Measurements from ENCODE around the gene LURAP1L.

The LURAP1L gene

GRCh38 chr9:12748016-12748415 is 26.8 kb upstream of the LURAP1L start:
- H3K9me2 ChIP-seq (replicated peaks; ENCODE audit: low read depth, low read length), result no peaks in the 10 kb centered on the region
- no peaks in the 10 kb centered on the region for H3K9me3 ChIP-seq (ENCODE audit: insufficient read depth, low read depth, low read length)
- TF ChIP-seq, protein P1, sequence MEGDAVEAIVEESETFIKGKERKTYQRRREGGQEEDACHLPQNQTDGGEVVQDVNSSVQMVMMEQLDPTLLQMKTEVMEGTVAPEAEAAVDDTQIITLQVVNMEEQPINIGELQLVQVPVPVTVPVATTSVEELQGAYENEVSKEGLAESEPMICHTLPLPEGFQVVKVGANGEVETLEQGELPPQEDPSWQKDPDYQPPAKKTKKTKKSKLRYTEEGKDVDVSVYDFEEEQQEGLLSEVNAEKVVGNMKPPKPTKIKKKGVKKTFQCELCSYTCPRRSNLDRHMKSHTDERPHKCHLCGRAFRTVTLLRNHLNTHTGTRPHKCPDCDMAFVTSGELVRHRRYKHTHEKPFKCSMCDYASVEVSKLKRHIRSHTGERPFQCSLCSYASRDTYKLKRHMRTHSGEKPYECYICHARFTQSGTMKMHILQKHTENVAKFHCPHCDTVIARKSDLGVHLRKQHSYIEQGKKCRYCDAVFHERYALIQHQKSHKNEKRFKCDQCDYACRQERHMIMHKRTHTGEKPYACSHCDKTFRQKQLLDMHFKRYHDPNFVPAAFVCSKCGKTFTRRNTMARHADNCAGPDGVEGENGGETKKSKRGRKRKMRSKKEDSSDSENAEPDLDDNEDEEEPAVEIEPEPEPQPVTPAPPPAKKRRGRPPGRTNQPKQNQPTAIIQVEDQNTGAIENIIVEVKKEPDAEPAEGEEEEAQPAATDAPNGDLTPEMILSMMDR (conservative IDR thresholded peaks at IDR 0.05; ENCODE audit: low read length), result no peak
- TF ChIP-seq EZH2phosphoT487 (IDR thresholded peaks at IDR 0.05; ENCODE audit: borderline replicate concordance), result no peak
- no peaks in the 10 kb centered on the region for H3K4me1 ChIP-seq (ENCODE audit: insufficient read depth, low read length, poor library complexity, severe bottlenecking)
- H2AFZ ChIP-seq (ENCODE audit: low read length), result no peak overlapping the region
- H3K27me3 ChIP-seq (ENCODE audit: insufficient read depth, low read length, poor library complexity, severe bottlenecking), result no peaks in the 10 kb centered on the region
- no peak overlapping the region for H3K4me3 ChIP-seq (ENCODE audit: low read length, poor library complexity, severe bottlenecking)
- H3K36me3 ChIP-seq (ENCODE audit: insufficient read depth, low read length), result no peaks in the 10 kb centered on the region
- H4K20me1 ChIP-seq (ENCODE audit: insufficient read depth, low read length, poor library complexity, severe bottlenecking), result no peaks in the 10 kb centered on the region
- no peak overlapping the region for H3K9ac ChIP-seq (ENCODE audit: low read depth, low read length, poor library complexity, severe bottlenecking)
- H3F3A ChIP-seq (ENCODE audit: low read depth), result no peaks in the 10 kb centered on the region
- no peak overlapping the region for H3K4me2 ChIP-seq (ENCODE audit: low read depth, low read length, poor library complexity, severe bottlenecking)
- H3K79me2 ChIP-seq (ENCODE audit: insufficient read depth, low read length), result no peaks in the 10 kb centered on the region

- Histone ChIP-seq H3K9me2 (replicated peaks; ENCODE audit: low read depth, low read length) (no peaks in the 10 kb centered on the region), H3K36me3 (ENCODE audit: insufficient read depth, low read length) (no peaks in the 10 kb centered on the region), H2AFZ (ENCODE audit: low read length) (no peak overlapping the region), H4K20me1 (ENCODE audit: insufficient read depth, low read length, poor library complexity, severe bottlenecking) (no peaks in the 10 kb centered on the region), H3K79me2 (ENCODE audit: insufficient read depth, low read length) (no peaks in the 10 kb centered on the region), H3K4me1 (ENCODE audit: insufficient read depth, low read length, poor library complexity, severe bottlenecking) (no peaks in the 10 kb centered on the region), H3K27me3 (ENCODE audit: insufficient read depth, low read length, poor library complexity, severe bottlenecking) (no peaks in the 10 kb centered on the region), H3K4me2 (ENCODE audit: low read depth, low read length, poor library complexity, severe bottlenecking) (no peak overlapping the region), H3F3A (ENCODE audit: low read depth) (no peaks in the 10 kb centered on the region), H3K9ac (ENCODE audit: low read depth, low read length, poor library complexity, severe bottlenecking) (no peak overlapping the region), H3K9me3 (ENCODE audit: insufficient read depth, low read depth, low read length) (no peaks in the 10 kb centered on the region), H3K4me3 (ENCODE audit: low read length, poor library complexity, severe bottlenecking) (no peak overlapping the region)
- TF ChIP-seq, protein P1 (conservative IDR thresholded peaks at IDR 0.05; ENCODE audit: low read length), result no peak
- TF ChIP-seq EZH2phosphoT487 (IDR thresholded peaks at IDR 0.05; ENCODE audit: borderline replicate concordance), result no peak
Observed at GRCh38 chr9:12748954-12749353, 25.9 kb upstream of the LURAP1L start.

GRCh38 chr9:12753931-12754330 is 20.9 kb upstream of the LURAP1L start:
- Histone ChIP-seq H3K27me3 (ENCODE audit: insufficient read depth, low read length, poor library complexity, severe bottlenecking) (no peaks in the 10 kb centered on the region), H3K4me1 (ENCODE audit: insufficient read depth, low read length, poor library complexity, severe bottlenecking) (no peaks in the 10 kb centered on the region), H3K36me3 (ENCODE audit: insufficient read depth, low read length) (no peaks in the 10 kb centered on the region), H3F3A (ENCODE audit: low read depth) (no peaks in the 10 kb centered on the region), H2AFZ (ENCODE audit: low read length) (no peak overlapping the region), H3K4me3 (ENCODE audit: low read length, poor library complexity, severe bottlenecking) (no peak overlapping the region), H3K9me2 (replicated peaks; ENCODE audit: low read depth, low read length) (no peaks in the 10 kb centered on the region), H3K4me2 (ENCODE audit: low read depth, low read length, poor library complexity, severe bottlenecking) (no peak overlapping the region), H3K9ac (ENCODE audit: low read depth, low read length, poor library complexity, severe bottlenecking) (no peak overlapping the region), H3K79me2 (ENCODE audit: insufficient read depth, low read length) (no peaks in the 10 kb centered on the region), H4K20me1 (ENCODE audit: insufficient read depth, low read length, poor library complexity, severe bottlenecking) (no peaks in the 10 kb centered on the region), H3K9me3 (ENCODE audit: insufficient read depth, low read depth, low read length) (no peaks in the 10 kb centered on the region)
- TF ChIP-seq, protein P1 (conservative IDR thresholded peaks at IDR 0.05; ENCODE audit: low read length), result no peak
- TF ChIP-seq EZH2phosphoT487 (IDR thresholded peaks at IDR 0.05; ENCODE audit: borderline replicate concordance), result no peak

Measured in Loucy (cell line).